ENCODE measurements around the gene MPP2.

DNA sequence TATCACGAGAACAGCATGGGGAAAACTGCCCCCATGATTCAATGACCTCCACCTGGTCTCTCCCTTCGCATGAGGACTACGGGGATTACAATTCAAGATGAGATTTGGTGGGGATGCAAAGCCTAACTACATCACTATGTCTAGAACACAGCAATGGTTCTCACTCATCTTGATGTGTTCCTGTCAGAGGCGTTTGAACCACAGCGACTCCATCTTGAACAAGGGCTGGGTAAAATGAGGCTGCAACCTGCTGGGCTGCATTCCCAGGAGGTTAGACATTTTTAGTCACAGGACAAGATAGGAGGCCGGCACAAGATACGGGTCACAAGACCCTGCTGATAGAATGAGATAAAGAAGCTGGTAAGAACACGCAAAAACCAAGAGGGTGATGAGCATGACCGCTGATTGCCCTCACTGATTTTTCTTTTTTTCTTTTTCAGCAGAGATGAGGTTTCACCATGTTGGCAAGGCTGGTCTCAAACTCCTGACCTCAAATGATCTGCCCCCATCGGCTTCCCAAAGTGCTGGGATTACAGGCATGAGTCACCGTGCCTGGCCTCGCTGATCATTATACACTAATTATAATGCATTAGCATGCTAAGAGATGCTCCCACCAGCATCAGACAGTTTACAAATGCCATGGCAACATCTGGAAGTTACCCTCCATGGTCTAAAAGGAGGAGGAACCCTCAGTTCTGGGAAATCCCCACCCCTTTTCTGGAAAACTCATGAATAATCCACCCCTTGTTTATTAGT, 37.9 kb upstream of the MPP2 start:
- no peak for TF ChIP-seq POLR2AphosphoS5 (IDR thresholded peaks at IDR 0.05)
- TF ChIP-seq, protein P1, sequence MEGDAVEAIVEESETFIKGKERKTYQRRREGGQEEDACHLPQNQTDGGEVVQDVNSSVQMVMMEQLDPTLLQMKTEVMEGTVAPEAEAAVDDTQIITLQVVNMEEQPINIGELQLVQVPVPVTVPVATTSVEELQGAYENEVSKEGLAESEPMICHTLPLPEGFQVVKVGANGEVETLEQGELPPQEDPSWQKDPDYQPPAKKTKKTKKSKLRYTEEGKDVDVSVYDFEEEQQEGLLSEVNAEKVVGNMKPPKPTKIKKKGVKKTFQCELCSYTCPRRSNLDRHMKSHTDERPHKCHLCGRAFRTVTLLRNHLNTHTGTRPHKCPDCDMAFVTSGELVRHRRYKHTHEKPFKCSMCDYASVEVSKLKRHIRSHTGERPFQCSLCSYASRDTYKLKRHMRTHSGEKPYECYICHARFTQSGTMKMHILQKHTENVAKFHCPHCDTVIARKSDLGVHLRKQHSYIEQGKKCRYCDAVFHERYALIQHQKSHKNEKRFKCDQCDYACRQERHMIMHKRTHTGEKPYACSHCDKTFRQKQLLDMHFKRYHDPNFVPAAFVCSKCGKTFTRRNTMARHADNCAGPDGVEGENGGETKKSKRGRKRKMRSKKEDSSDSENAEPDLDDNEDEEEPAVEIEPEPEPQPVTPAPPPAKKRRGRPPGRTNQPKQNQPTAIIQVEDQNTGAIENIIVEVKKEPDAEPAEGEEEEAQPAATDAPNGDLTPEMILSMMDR (IDR thresholded peaks at IDR 0.05): no peak

Data from sigmoid colon (tissue), 4 donors.